SK-N-MC (cell line): ENCODE measurements around the gene CCN5.

ENCODE experiments used
- EZH2 ChIP-seq: fragments of 200-600 bp; sonication (generic); IDR thresholded peaks from one replicate; pipeline ENCODE4 v1.6.1; 2017; ENCODE audit warnings: antibody characterized with exemption
- POLR2AphosphoS5 ChIP-seq: IDR thresholded peaks from 2 replicates; pipeline ENCODE4 v1.6.1; 2012; ENCODE audit warnings: mild to moderate bottlenecking, low read depth, low read length, borderline replicate concordance

DNA sequence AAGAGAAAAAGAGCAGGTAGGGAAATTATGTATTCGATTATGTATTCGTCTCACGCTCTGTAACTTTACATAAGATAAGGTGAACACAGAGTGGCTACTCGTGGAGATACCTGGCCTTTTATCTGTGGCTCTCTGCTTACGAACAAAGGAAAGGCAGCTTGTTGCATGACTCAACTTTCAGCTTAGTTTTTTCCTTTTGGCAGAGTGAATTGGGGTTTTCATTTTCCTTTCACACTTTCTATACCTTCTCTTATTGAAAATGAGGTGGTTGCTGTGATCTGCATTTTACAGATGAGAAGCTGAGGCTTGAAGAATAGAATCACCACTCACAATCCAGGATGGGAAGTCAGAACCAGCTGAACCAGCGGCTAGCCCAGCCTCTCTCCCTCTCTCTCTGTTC, 17.2 kb downstream of the CCN5 start:
- no peak for TF ChIP-seq EZH2
- no peak for TF ChIP-seq POLR2AphosphoS5
